HG03520 (cell line): Measurements from ENCODE around the gene GALNT1.

ENCODE experiments used
- ATAC-seq: cut with Tn5 transposase; IDR thresholded peaks from one replicate; pipeline ENCODE4 v1.9.1; 2021; ENCODE audit warnings: mild to moderate bottlenecking, moderate library complexity; ENCODE audit not compliant: unreplicated experiment

Gene GALNT1

GRCh38 chr18:35749701-35750100, 168.2 kb downstream of the GALNT1 start:
- no peak for ATAC-seq

GRCh38 chr18:35750929-35751328, 169.4 kb downstream of the GALNT1 start:
- no peak for ATAC-seq

DNA sequence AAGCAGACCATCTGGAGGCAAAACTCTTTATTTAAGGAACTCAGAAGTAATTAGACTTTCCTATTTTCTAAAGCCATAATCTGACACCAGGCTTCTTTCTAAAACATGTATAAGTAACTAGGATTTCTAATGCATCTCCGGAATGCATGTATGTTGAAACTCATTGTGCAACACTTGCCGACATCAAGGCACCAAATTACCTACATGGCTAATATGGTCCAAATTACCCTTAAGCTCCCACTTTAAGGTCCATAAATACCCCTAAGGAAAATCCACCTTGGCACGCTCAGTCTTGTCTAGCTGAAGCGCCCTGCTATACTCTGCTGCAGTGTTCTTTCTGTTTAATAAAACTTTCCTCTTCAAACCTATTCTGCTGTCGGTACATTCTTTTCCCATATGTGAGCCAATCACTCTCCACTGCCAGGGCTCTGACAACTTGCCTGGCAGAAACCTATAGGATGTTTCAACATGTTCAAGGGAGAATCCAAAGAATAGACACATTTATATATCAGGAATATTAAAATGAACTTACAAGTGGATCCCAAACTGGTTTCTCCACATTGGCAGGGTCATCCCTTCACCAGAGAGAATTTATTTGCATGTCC, 171.9 kb downstream of the GALNT1 start:
- ATAC-seq: no peak

GRCh38 chr18:35754464-35754863, 172.9 kb downstream of the GALNT1 start:
- no peak for ATAC-seq

DNA sequence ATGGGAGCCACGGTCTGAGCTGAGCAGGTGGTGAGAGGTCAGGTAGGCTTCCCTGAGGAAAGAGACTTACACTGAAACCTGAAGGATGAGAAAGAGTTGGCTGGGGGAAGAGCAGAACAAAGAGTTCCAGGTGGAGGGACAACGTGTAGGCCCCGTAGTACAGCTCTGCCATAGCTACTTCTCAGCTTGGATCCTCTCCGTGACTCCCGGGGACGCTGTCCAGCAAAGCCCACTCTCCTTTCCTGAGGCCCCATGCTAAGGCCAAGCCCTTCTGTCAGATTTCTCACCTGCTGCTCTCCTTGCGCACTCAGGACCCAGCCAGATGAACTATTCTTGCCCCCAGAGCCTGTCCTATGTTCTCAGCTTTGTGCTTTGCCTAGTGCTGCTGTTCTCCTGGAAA, 173.8 kb downstream of the GALNT1 start:
- no peak for ATAC-seq

DNA sequence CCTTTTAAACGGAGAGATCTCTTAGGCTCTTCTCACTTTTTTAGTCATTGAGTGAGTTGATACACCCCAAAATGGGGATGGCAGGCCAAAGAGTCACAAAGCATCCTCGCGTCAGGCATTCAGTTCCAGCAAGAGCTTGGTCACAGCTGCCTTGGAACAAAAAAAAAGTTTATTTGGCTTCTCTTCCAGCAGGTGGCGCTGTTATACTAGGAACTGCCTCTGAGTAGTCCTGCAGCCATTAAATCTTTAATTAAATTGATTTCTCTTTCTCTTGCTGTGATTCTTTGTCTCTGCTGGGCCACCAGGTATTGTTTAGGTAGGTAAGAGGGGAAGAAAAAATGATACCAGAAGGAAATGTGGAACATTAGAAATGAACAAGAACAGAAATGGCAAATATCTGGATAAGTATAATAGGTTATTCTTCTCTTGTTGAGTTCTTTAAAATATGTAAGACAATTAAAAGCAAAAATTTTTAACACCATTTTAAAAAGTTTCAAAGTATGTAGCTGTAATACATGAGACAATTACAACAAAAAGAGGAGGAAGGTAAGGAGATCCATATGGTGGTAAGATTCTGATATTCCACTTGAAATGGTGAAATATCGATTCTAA, 175.1 kb downstream of the GALNT1 start:
- ATAC-seq: peak; percentile 53
